Measurements from ENCODE around the gene RMC1.

RMC1 gene

GRCh38 chr18:23498877-23499276 is 4.4 kb upstream of the RMC1 start:
- Histone ChIP-seq H3K9ac (ENCODE audit: low read length) (peak overlapping the region; percentile 48), H3K9me3 (ENCODE audit: insufficient read depth, low read length) (no peaks in the 10 kb centered on the region), H2AFZ (ENCODE audit: low read depth, low read length, severe bottlenecking) (peak overlapping the region; percentile 49), H3K79me2 (ENCODE audit: insufficient read depth, low read length) (peaks cover 5% of the 10 kb centered on the region), H4K20me1 (ENCODE audit: low read depth, low read length) (no peaks in the 10 kb centered on the region), H3K4me2 (ENCODE audit: low read depth, low read length, poor library complexity, severe bottlenecking) (peak overlapping the region; percentile 52), H3K9me2 (replicated peaks; ENCODE audit: insufficient read depth, low read length) (no peaks in the 10 kb centered on the region), H3F3A (ENCODE audit: insufficient read depth) (peaks cover 30% of the 10 kb centered on the region), H3K27ac (ENCODE audit: low read depth, low read length) (peak overlapping the region; percentile 81), H3K4me3 (ENCODE audit: insufficient read depth, low read length, poor library complexity, severe bottlenecking) (peak overlapping the region; percentile 24), H3K36me3 (ENCODE audit: low read length) (no peaks in the 10 kb centered on the region), H3K27me3 (ENCODE audit: low read length) (no peaks in the 10 kb centered on the region)
- TF ChIP-seq EZH2phosphoT487 (conservative IDR thresholded peaks at IDR 0.05; ENCODE audit: low read length) (no peak), CTCF (IDR thresholded peaks at IDR 0.05; ENCODE audit: insufficient read depth, low read length, poor library complexity, severe bottlenecking) (peak; percentile 99)

DNA sequence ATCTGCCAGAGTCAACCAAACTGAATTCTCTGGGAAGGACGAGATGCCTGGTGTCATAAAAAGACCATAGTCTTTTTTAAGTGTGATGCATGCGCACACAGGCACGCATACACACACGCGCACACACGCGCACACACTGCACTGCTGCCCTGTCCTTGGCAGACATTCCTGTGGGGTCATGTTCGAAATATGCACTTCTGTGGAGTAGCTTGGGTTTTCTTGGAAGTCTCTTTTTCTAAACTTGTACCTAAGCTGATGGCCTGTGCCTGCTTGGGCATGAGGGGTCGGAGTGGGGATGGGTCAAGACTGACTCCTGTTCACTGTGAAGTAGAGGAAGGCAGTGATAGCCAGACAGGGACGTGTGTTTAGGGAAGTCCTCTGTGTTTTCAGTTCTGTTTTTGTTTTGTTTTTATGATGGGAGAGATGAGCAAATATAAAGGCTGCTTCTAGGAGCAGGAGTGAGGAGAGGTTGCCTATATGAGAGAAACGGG is 4.0 kb upstream of the RMC1 start:
- no peaks in the 10 kb centered on the region for H3K9me2 ChIP-seq (replicated peaks; ENCODE audit: insufficient read depth, low read length)
- H3K9me3 ChIP-seq (ENCODE audit: insufficient read depth, low read length): no peaks in the 10 kb centered on the region
- peak overlapping the region; percentile 24 for H3K4me3 ChIP-seq (ENCODE audit: insufficient read depth, low read length, poor library complexity, severe bottlenecking)
- peak overlapping the region; percentile 81 for H3K27ac ChIP-seq (ENCODE audit: low read depth, low read length)
- peaks cover 10% of the 10 kb centered on the region for H3K79me2 ChIP-seq (ENCODE audit: insufficient read depth, low read length)
- H3K4me2 ChIP-seq (ENCODE audit: low read depth, low read length, poor library complexity, severe bottlenecking): peak overlapping the region; percentile 52
- peak overlapping the region; percentile 49 for H2AFZ ChIP-seq (ENCODE audit: low read depth, low read length, severe bottlenecking)
- H3K27me3 ChIP-seq (ENCODE audit: low read length): no peaks in the 10 kb centered on the region
- H4K20me1 ChIP-seq (ENCODE audit: low read depth, low read length): no peaks in the 10 kb centered on the region
- peaks cover 30% of the 10 kb centered on the region for H3F3A ChIP-seq (ENCODE audit: insufficient read depth)
- peak overlapping the region; percentile 48 for H3K9ac ChIP-seq (ENCODE audit: low read length)
- no peaks in the 10 kb centered on the region for H3K36me3 ChIP-seq (ENCODE audit: low read length)
- no peak for TF ChIP-seq EZH2phosphoT487 (conservative IDR thresholded peaks at IDR 0.05; ENCODE audit: low read length)
- TF ChIP-seq CTCF (IDR thresholded peaks at IDR 0.05; ENCODE audit: insufficient read depth, low read length, poor library complexity, severe bottlenecking): no peak

- Histone ChIP-seq H3K9ac (ENCODE audit: low read length) (no peak overlapping the region), H3F3A (ENCODE audit: insufficient read depth) (peaks cover 30% of the 10 kb centered on the region), H3K36me3 (ENCODE audit: low read length) (peaks cover 3% of the 10 kb centered on the region; the same call in 1 of the 2 replicates), H3K79me2 (ENCODE audit: insufficient read depth, low read length) (peaks cover 33% of the 10 kb centered on the region), H2AFZ (ENCODE audit: low read depth, low read length, severe bottlenecking) (no peak overlapping the region), H4K20me1 (ENCODE audit: low read depth, low read length) (no peaks in the 10 kb centered on the region; the same call in 1 of the 2 replicates), H3K27me3 (ENCODE audit: low read length) (no peaks in the 10 kb centered on the region), H3K27ac (ENCODE audit: low read depth, low read length) (peak overlapping the region; percentile 2; the same call in 1 of the 2 replicates), H3K9me3 (ENCODE audit: insufficient read depth, low read length) (no peaks in the 10 kb centered on the region), H3K4me2 (ENCODE audit: low read depth, low read length, poor library complexity, severe bottlenecking) (no peak overlapping the region), H3K9me2 (replicated peaks; ENCODE audit: insufficient read depth, low read length) (no peaks in the 10 kb centered on the region), H3K4me3 (ENCODE audit: insufficient read depth, low read length, poor library complexity, severe bottlenecking) (no peak overlapping the region)
- no peak for TF ChIP-seq CTCF (IDR thresholded peaks at IDR 0.05; ENCODE audit: insufficient read depth, low read length, poor library complexity, severe bottlenecking)
- TF ChIP-seq EZH2phosphoT487 (conservative IDR thresholded peaks at IDR 0.05; ENCODE audit: low read length): no peak
These were observed 1.7 kb upstream of the RMC1 start for GRCh38 chr18:23501626-23502025.
